CD4-positive, alpha-beta T cell treated with Interleukin-6 for 4 hours (primary cell): ENCODE data around the gene HSPA1L.

Source experiments
- DNase-seq: peaks from one replicate; pipeline ENCODE4 v3.0.0-alpha.2; 2020; ENCODE audit warnings: mixed read lengths

HSPA1L gene

GRCh38 chr6:31763619-31763940 is 51.5 kb downstream of the HSPA1L start:
- no peak for DNase-seq

GRCh38 chr6:31762878-31763618 is 52.0 kb downstream of the HSPA1L start:
- no peak for DNase-seq

- DNase-seq, result no peak
Measured at GRCh38 chr6:31762356-31762755, 52.7 kb downstream of the HSPA1L start, which contains the start of gene SAPCD1. Gene SAPCD1, plus strand, starts transcription at chr6:31762656. Its CDS starts 399 bp downstream, at chr6:31763055.

- no peak for DNase-seq
Measured at GRCh38 chr6:31761343-31761742, 53.7 kb downstream of the HSPA1L start.

GRCh38 chr6:31760790-31761189 is 54.3 kb downstream of the HSPA1L start:
- peak; percentile 13 for DNase-seq
